ENCODE data around the gene ATP9A.

The ATP9A gene

DNA sequence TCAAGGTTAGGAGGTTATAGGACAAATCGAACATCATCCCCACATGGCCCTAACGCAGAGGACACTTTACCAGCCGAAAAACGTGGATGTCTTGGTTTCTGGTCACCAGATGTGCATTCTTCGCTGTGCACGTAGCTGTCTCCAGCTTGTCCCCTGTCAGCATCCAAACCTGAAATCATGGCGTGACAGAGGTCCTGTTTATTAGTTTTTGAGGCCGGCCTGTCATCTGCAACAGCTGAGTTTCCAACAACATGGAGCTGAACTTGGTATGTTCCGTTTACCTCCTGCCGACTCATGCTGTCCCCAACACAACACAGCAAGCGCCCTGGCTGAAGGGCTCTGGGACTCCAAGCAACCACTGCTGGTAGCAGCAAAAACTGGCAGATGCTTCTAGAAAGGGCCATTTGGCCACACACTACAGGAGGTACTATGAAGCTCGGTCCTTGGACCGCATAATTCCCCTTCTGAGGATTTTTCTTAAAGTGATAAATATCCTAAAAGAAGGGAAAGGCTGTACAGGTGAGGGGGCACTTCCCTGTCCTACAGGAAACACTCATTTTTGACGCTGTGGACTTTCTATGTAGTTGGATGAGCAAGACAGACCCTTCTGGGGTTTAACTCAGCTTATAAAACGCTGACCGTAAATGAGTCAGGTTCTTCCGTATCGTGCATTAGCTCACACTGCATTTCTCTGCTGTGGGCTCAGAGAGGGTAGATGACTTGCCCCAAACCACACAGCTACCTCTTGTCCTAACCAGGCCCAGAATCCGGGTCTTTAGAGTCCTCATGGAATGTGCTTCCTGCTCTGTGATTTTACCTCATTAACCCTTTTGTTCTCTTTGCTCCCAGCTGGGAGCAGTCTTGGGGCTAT lies 146.0 kb downstream of the ATP9A start:
- no peak for DNase-seq

DNA sequence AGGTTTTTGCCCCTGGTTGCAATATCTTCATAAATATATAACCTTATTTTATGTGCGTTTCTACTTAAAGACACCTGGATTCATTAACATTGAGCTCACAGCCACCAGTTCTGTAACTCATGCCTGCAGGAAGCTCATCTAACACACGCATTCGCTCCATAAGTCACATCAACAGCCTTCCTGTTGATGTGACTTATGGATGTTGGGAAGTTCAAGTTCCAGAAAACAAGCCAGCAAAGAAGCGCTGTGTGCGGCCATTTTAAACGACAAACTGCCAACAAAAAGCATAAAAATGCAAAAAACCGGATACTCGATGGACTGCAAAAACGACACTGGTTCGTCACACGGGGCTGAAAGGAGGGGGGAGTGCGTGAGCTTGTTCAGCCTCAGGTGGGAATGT lies 147.8 kb downstream of the ATP9A start:
- no peak for DNase-seq

DNA sequence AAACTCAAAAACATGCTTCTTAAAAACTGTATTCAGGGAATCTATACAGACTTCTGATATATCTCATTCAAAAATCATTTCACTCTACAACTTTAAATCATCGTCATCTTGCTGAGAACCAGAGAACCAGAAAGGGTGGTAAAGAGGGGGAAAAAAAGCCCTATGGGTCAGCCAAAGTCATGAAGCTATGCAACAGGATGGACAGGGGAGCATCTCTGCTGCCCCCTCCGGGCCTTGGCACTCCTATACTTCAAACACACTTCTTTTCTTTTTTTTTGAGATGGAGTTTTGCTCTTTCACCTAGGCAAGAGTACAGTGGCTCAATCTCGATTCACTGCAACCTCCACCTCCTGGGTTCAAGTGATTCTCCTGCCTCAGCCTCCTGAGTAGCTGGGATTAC lies 152.1 kb downstream of the ATP9A start:
- no peak for DNase-seq

DNA sequence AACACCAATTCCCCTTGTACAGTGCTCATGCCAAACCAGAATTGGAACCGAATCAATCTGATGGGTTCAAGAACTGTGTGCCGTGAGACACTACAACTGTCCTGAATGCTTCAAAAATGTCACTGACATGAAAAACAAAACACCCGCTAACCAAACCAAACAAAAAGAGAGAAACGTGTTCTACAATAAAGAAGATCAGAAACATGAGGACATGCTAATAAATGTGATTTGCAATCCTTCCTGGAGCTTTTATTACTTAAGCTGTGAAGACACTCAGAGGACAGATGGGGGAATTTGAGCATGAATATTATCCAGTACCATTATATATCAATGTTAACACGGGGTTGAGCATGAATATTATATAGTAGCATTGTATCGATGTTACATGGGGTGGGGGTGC lies 153.5 kb downstream of the ATP9A start:
- no peak for DNase-seq

DNA sequence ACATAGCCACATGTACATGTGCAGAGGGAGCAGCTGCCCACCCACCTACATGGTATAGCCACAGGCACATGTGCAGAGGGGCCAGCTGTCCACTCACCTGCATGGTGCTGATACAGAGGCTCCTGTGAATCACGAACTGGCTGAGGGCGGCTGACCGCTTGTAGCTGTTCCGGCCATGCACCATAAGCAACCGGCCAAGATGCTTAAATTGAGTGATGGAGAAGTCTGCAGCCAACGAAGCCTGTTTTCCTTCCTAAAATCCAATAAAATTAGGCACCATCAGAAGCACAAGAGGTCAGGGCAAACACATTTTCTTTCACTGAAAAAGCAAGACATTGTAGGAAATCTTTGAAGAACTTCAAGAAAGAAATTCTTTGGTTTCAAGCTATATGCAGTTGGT lies 154.6 kb downstream of the ATP9A start:
- no peak for DNase-seq

DNA sequence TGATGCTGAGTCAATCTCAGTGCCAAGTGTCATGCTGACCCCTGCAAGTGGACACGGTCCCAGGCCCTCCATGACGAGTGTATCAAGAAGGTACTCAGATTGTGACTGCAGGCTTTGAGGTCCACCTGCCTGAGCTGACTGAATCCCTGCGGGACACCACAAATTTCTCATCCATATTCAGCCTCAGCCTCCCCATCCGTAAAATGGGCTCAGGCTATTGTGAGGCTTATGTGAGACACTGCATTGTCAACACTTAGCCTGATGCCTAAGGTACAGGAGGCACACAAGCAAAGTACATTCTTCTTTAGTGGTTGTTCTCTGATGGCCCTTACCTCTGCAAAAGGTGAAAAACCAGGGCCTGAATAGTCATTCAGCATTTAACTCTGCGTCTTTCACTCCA lies 155.3 kb downstream of the ATP9A start:
- DNase-seq = no peak

DNA sequence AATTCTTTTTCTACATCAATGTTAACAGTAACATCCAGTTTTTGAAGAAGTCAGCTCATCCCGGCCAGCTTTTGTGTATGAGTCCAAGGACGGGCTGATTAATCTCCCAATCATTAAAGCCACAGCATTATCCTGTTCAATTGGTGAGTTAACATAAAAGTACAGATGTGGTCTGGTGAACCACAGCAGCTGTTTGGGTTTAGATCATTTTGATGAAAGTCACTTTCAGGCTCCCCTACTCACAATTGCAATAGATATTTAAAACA lies 156.6 kb downstream of the ATP9A start:
- no peak for DNase-seq

DNA sequence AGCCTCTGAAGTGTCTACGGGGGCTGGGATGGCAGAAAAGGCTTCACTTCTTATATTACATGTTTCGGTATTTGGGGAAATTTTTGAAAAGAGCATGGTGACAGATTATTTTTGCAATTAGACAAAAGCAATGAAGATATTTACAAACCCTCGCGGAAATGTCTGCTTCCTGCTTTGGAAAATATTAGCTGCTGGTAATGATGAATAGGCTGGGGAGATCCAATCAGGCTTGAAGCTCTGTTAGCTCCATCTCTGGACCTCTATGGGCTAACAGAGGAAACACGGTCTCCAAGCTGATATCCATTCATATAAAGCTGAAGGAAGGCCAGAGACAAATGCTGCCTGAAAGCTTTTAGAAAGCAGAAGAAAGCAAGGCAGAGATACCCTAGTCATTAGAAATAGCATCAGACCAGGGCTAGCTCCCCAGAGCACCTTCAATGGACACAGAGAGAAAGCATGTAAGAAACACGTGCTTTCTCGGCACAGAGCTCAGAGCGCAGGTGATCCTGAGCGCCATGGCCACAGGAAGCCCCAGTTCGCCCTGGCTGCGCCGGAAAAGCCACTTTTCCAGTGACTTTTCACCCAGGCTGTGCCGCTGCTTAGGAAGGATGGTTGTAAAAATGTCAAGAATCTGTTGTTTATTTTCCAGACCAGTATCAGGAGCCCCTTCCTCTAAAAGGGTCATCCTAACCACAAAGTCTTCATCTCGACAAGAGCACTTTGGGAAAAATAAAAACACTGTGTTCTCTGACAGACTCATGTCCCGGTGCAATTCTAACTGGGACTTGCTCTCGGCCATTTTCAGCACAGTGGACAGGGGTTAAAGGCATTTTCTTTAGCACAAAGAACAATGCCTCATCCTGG lies 157.2 kb downstream of the ATP9A start:
- DNase-seq = no peak

DNA sequence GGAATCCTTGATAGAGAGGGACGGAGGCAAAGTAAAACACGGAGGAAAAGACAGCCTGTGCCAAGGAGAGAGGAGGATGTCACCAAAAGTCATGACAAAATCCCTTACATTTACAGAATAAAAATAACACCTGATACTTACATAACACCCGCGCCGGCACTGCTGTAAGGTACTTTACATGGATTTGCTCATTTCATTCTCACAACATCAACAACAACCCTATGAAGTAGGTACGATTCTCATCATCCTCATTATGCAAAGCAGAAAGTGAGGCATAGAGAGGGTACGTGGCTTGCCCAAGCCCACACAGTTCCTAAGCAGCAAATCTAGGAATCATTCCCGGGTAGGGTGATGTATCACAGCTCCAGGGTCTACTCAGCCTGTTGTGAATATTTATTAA lies 158.1 kb downstream of the ATP9A start:
- DNase-seq = no peak

DNA sequence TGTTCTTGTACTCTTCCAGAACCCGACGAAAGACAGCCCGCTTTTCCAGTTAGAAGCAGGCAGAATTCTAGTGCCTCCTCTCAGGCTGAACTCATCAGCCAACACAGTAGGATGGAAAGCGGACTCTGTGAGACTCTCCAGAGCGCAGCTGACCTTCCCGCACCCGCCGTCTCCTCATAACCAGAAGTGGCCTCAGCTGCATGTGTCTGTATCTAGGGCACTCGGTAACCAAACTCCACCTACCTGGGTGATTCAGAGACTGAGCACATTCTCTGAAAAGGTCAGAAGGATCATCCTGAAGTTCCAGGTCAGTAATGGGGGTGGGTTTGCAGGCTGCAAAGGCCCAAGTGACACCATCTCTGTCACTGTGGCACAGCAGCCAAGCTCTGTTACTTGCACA lies 158.9 kb downstream of the ATP9A start:
- no peak for DNase-seq

DNA sequence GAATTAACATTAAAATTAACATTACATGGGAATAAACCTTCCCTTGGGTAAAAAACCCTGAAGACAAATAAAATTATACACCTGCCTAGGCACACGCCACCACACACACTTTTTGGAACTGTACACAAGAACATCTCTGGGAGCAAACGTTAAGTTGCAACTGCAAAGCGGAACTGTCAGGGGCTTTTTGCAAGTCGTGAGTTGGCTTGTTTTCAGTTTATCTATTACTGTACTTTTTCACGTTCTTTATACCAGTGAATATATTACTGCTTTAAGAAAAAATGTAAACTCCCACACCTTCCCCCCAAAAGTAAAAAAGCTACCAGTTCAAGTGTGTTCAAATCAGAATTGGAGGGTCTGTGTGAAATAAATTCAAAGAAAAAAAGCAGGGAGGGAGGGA lies 160.1 kb downstream of the ATP9A start:
- DNase-seq = no peak

DNA sequence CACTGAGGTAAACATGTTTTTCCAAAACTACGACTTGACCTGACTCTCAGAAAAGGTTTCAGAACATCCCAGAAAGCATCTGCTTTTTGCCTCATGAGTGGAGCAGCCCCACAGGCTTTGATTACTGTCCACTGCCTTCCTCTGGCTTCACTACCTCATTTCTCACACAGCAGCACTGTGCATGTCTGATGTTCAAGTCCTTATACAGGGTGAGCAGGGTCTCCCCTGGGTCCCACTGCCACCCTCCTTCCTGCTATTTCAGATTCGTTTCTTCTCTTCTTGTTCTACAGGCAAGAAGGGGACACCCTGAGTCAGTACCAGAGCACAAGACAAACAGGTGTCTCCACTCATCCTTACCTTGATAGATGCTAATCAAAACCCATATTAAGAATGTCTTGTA lies 161.0 kb downstream of the ATP9A start:
- DNase-seq = no peak

DNA sequence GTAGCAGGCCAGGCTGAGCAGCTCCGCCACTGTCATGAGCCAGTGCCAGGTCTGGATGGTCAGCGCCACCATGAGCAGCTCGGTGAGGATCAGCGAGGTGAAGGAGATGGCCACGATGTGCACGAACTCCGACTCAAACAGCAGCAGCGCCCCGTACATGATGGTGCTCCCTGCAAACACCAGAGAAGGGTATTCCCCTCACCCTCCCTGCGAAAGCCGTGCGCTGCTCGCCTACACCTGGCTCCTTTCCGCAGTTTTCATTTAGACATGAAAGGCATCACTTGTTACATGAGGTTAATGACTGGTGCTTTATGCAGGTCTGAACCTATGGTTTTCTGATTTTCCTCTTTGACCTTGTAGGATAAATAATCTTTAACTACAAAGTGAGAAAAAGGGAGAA lies 163.3 kb downstream of the ATP9A start:
- DNase-seq = no peak

DNA sequence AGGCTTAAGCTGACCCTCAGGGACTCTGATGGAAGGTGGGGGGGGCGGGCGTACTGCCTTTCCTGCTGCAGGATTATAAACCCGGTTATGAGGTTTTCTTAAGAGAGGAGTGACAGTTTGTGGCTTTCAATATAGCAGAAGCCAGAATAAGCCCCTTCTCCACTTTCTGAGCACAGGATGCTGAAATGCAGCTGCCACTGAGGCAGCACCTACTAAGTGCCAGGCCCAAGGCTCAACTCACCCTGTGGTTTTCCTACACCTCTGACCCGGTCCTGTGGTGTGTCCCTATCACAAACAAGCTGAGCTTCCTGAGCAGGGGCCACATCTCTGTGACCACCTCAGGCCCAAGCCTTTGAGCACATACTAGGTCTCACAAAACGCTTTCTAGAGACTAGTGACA lies 166.1 kb downstream of the ATP9A start:
- no peak for DNase-seq

DNA sequence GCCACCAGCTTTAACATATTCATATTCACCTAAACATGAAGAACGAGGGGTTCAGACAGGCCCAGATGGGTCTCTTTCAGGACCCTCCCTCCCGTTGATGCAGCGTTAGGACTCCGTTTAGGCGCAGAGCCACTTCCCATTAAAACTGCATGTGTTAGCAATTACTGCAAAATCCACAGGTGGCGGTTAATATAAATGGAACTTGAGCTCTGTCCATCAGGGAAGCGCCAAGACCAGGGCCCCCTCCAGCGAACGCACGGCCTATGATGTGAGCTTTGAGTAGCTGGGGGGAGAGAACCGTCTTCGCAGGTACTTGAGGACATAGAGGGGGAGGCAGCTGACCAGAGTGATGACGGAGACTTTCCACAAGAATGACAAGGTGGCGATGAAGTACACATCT lies 167.2 kb downstream of the ATP9A start:
- DNase-seq = no peak

DNA sequence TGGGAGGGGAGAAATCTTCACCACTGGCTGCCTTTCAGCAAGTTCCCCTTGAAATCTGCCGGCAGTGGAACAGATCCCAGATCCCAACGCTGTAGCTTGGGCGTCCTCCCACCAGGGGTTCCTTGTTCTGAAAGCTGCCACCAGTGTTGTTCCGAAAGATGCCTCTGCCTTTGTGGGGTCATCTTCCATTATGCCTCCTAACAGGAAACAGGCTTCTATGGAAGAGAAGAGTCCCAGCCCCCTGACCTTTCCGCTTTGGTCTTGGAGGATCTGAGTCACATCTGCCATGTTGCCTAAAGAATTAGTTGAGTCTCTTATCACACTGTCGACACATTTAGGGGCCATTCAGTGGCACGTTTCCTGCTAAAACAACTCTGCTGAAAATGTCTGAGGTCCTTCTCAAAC lies 168.2 kb downstream of the ATP9A start:
- DNase-seq = no peak

DNA sequence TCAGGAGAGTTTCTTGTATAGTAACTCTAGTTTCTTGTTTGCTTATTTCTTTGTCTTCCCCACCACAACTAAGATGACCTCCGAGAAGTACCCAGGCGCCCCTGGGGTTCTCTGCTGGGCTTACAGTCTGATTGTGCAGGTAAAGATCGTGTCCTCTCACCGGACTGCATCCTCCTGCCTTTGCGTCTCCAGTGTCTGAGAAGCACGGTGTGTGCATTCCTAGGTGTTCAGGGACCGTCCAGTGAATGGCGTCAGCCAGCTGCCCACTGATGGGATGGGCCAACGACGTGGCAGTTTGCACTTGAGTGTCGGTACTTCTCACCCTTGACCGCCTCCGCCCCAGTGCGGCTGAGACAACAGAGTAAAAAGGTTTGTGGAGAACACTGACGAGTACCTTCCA lies 169.6 kb downstream of the ATP9A start:
- no peak for DNase-seq

DNA sequence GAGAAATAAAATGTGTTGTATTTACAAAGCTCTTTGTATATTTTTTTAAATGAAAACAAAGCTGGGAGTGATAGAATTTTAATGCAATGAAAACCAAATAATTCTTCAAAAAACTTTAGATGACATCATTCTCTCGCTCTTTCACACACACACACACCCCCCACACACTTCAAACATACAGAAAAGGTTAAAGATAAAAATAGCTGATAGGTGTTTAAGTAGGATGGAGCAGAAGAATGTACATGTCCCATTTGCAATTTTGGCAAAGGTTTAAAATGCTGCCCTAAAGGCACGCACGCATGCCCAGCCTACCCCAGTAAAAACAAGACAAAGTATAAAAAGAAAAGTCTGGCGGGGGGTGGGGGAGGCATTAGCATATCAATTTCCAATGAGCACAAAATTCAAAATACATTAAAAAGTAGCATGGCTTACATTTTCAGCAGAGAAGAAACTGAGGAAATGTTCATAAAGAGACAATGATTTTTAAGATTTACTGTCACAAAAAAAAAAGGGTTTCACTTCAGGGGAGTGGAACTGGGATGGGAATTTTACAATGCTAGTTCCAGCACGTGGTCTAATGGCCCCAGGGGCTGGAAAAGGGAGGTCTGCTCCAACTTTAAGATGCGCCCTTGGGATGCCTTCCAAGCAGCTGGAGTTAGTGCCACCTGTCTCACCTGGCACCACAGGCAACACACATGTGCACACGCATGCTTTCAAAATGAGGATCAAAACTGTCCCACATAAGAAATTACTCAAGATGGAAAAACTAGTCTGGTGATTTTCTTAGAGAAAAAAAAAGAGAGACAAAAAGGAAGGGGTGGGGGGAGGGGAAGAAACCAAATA lies 170.6 kb downstream of the ATP9A start:
- no peak for DNase-seq

DNA sequence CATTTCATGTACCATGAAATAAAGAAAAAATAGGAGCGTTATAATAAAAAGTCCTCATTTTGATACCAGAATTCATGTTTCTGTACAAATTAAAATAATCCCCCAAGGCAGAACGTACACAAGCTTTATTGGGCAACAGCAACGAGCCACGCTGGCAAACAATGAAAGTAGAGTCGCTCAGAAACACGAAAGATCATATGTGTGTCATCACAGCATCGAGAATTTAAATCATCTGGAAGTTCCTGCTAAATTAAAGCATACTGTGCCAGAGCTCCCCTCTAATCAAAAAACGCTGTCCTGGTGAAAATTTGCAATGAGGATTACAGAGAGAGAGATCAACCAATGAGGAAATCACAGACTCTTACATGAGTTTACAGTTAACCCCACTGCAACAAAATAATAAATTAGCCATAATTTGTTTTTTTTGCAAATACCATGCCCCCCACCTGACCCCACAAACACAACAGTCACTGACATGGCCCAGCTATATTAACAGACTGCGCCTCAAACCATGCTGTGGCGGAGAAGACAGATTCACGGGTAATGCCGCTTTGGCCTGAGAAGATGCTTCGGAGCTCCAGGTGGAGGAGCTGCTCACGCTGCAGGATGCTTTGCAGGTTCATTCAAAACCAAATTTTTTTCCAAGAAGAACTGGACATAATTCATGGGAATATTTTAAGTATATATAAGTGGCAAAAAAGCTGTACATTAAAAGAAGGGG lies 171.4 kb downstream of the ATP9A start:
- no peak for DNase-seq

DNA sequence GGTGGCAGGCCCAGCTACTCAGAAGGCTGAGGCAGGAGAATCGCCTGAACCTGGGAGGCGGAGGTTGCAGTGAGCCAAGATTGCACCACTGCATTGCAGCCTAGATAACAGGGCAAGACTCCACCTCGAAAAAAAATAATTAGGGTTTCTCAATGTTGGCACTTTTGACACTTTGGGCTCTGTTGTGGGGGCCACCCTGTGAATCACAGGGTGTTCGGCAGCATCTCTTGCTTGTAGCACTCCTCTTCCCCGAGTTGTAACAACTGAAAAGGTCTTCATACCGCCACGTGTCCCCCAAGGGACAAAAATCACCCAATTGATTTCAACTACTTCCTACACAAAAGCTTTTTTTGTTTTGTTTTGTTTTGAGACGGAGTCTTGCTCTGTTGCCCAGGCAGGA lies 172.4 kb downstream of the ATP9A start:
- DNase-seq = no peak

DNA sequence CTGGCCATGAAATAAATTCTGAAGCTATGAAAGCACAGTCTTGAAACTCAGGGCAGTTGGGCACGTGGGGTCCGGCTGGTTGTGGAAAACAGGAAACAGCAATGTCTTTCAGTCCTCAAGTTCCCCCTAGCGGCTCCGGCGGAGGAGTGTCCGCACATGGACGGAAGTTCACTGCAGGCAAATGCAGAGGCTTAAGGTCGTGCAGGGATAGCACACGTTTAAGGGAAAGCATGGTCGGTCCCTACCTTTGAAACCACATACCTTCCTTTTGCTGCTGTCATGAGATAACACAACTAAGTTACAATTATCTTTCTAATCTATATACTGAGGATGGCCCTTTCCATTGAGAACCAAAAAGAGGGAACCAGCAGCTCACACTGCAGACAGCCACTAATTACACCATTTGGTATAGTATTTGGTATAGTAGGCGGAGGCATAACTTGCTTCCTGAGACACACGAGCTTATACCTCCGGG lies 173.1 kb downstream of the ATP9A start:
- DNase-seq = peak; percentile 77

DNA sequence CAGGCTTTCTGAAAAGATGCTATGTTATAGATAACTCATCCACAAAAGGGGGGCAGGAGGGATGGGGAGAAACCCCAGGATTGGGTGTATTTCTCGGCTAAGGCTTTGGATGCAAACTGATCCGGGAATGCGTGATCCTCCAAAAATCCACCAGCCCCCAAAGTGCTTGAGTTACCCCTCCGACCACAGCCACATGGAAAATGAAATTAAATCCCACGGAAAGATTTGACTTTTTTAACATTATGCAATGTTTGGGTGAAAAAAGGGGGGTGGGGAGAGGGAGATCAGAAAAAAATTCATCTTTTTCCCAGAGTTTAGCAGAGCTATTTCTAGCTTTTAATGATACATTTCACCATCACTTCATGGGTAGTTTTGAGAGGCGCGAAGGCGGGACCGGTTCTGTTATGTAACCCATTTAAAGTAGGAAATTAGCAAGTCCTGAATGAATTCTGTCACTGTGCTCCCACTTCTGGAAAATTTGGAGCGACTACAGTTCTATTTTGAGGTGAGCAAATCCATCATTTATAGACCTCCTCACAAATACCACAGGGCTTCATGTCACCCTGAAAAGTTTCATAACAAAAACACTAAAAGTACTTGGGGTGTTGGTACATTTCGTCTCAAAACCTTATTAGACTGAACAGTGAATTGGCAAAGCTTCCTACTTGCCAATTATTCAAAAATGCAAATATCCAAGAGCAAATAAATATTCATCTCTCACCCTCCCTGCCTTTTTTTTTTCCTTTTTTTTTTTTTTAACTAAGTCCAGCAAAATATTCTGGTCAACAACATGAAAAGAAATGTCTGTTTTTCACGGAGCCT lies 173.7 kb downstream of the ATP9A start:
- DNase-seq = no peak

Measured in GDM1 (cell line).